Activated CD8-positive, alpha-beta memory T cell treated with anti-CD3 and anti-CD28 coated beads for 1 hour (primary cell): Measurements from ENCODE around the gene IL6.
"Not testable (repeated sequence)": the region's sequence is repeated elsewhere in the genome, so short reads cannot be mapped to it uniquely, and the experiment has no call there.

Source experiments
- DNase-seq, 2 donors: peaks; one replicate each; pipeline ENCODE4 v3.0.0-alpha.2; 2020; ENCODE audit warnings: low read depth in 1 of 2; ENCODE audit errors: extremely low read depth in 1 of 2

IL6 gene

DNA sequence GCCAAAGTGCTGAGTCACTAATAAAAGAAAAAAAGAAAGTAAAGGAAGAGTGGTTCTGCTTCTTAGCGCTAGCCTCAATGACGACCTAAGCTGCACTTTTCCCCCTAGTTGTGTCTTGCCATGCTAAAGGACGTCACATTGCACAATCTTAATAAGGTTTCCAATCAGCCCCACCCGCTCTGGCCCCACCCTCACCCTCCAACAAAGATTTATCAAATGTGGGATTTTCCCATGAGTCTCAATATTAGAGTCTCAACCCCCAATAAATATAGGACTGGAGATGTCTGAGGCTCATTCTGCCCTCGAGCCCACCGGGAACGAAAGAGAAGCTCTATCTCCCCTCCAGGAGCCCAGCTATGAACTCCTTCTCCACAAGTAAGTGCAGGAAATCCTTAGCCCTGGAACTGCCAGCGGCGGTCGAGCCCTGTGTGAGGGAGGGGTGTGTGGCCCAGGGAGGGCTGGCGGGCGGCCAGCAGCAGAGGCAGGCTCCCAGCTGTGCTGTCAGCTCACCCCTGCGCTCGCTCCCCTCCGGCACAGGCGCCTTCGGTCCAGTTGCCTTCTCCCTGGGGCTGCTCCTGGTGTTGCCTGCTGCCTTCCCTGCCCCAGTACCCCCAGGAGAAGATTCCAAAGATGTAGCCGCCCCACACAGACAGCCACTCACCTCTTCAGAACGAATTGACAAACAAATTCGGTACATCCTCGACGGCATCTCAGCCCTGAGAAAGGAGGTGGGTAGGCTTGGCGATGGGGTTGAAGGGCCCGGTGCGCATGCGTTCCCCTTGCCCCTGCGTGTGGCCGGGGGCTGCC, at the start of gene IL6:
Gene IL6 (plus strand): TSS at position 294 of the 807 bp plus-strand sequence. CDS start 63 bp downstream, at position 357.
- no peak for DNase-seq

DNA sequence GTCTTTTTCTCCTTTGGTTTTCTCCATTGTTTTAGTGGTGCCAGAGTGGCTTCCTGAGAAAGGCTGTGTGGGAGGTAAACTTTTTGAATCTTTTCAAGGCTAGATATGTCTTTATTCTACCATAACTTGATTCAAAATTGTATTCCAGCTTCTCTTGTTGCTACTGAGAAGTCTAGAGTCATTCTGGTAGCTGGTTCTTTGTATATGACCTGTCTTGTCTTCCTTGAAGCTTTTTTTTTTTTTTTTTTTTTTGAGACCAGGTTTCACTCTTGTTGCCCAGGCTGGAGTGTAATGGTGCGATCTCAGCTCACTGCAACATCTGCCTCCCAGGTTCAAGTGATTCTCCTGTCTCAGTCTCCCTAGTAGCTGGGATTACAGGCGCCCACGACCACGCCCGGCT, 49.7 kb upstream of the IL6 start:
- not testable (repeated sequence) for DNase-seq

DNA sequence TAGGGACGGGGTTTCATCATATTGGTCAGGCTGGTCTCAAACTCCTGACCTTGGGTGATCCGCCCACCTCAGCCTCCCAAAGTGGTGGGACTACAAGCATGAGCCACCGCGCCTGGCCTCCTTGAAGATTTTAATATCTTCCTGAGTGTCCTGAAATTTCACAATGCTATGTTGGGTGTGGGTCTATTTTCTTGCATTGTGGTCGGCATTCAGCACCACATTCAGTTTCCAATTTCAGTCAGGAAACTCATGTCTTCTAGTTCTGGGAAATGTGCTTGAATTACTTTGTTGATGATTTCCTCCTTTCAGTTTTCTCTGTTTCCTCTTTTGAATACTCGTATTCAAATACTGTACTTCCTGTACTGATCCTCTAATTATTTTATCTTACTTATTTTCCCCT, 49.3 kb upstream of the IL6 start:
- no peak for DNase-seq

DNA sequence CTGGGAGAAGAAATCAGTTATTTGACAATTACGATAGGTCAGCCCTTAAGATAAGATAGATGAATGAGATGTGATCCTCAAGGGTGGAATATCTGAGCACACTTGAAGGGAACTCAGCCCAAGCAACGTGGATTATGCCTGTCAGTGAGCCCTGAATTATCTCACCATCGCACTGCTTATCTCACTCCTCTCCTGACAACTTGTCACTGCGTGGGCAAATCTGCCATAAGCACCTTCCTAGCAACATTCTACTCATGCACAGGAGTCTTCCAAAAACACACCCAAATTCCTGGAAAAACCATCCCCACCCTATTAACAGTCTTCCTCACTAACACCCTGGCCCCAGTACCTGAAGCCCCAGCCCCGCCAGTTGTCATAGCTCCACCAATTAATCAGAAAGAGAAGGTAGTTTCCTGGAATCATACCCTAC, 46.5 kb upstream of the IL6 start:
- no peak for DNase-seq

DNA sequence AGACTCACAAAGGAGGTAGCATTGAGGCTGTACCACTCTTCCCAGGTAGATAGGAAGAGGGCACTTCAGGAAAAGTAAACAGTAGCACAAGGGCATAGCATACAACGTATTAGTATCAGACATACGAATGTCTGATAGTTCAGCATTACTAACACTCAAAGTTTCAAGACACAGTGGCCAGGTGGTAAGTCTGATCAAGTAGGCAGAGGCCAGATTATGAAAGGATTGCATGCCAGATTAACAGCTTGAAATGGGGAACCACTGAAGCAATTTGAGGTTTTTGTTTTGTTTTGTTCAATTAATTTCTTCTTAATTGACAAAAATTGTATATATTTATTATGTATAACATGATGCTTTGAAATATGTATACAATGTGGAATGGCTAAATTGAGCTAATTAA, 45.7 kb upstream of the IL6 start:
- no peak for DNase-seq

DNA sequence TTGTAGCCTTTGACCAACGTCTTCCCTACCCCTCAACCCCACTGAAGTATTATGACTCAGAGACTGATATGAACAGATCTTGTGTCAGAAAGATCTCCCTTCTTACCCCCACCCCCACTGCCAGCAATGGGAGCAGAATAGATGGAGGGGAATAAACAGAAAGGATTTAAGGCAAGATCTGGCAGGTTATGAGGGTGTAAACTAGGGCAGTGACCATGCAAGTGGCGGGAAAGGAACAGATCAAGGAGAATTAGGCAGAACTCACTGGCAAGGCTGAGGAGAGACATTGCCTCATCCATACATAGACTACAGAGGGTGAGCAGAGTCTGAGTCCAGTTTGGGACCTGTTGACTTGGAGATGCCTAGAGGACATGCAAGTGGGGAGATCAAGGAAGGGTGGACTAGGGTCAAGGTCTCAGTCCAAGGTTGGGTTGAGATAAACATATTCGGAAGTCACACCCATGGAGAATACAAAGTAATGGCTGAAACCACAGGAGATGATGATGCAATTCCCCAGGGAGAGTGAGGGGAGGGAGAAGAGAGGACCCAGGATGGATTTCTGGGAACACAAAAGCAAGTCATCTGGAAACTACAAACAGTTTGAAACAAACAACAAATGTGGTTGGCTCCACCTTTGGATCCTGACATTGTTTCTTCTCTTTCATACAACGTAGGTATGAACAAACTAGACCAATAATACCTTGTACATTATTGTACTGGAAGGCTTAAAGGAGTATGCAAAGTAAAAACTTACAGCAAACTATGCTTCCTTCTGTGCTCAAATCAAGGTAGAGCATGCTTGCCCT, 44.9 kb upstream of the IL6 start:
- no peak for DNase-seq

DNA sequence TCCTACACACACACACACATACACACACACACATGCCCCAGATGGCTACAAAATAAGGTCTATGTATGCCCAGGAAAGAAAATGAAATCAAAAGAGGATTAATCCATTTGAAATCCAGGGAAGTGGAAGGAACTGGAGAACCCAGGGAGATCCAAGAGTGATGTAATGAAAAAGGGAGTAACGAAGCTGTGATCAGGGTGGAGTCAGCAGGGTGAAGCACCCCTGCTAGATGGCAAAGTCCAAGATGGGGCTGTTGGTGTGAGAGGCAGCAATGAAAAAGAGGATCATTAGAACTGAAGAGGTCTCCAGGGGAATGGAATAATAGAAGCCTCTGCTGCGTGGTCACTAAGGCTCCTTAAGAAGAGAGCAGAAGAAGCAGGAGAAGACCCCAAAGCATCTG, 43.6 kb upstream of the IL6 start:
- DNase-seq, result no peak

DNA sequence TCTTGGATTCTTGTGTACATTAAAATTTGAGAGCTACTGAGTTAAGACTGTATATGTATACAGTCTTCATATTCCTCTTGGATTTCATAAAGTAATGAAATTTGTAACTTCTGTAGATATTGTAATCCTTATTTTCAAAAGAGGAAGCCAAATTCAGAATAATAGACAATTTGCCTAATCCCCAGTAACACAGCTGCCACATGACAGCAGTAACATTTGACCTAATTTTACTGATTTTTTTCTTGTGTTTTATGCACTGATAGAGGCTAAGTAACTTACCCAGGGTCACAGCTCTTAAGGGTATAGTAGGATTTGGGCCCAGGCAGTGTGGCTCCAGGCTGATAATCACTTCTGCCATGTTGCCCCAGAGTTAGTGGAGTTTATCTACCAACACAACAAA, 40.4 kb upstream of the IL6 start:
- DNase-seq, result no peak

DNA sequence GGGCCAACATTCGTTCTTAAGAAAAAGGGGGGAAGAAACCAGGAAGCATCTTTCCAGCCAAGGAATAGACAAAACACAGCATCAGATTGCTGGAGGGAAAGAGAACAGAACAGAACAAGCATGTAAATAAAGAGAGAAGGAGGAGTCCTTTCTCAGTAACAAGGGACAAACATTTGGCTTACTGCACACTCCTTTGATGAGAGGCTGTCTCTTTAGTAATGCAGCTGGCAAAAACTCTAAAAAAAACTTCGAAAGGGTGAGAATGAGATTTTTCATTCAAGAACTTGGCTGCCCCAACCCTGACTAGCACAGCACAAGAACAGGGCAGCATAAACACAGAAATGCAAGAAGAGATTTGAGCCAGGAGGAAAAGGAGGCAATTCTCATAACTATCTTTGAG, 38.9 kb upstream of the IL6 start:
- DNase-seq, result no peak

DNA sequence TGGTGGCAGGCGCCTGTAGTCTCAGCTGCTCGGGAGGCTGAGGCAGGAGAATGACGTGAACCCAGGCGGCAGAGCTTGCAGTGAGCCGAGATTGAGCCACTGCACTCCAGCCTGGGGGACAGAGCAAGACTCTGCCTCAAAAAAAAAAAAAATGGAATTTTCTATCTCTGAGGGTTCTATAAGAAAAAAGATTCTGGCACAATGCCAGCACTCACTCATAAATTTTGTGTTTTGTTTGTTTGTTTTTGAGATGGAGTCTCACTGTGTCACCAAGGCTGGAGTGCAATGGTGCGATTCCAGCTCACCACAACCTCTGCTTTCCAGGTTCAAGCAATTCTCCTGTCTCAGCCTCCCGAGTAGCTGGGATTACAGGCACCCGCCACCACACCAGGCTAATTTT, 38.1 kb upstream of the IL6 start:
- DNase-seq, result not testable (repeated sequence)

DNA sequence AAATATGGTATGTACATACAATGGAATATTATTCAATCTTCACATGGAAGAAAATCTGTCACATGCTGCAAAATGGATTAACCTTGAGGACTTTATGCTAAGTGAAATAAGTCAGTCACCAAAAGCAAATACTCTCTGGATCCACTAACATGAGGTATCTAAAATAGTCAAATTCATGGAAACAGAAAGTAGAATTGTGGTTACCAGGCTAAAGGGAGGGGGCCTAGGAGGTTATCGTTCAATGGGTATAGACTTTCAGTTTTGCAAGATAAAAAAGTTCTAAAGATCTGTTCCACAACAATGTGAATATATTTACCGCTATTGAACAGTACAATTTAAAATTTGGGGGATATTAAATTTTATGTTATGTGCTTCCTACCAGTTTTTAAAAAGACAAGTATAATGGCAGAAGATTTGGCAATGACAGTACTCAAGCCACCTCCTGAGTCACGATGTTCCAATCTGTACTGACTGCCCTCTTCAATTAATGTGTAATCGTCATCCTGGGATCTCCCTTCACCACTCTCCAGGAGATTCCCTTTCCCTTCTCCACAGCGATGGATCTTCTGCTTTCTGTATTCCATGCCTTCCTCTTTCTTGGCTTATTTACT, 32.3 kb upstream of the IL6 start:
- DNase-seq, result no peak

DNA sequence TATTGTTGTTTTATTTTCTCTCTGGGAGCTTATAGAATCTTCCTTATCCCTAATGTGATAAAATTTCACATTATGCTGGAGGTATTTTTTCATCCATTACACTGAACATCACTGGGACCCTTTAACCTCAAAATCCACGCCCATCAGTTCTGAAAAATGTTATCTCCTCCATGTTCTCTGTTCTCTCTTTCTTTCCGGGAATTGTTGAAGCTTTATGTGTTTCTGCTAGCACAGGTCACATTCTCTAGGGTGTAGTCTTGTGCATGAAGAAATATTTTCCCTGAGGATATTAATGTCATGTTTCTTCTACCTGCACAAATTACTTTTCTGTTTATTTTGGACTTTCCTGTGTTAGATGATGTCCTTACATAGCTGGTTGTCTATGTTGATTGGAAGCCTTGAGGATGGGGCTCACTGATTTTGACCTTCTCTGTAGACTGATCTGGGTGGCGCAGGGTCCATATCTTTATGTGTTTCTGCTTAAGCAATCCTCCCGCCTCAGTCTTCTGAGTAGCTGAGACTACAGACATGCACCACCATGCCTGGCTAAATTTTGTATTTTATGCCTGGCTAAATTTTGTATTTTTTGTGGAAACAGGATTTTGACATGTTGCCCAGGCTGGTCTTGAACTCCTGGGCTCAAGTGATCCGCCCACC, 31.4 kb upstream of the IL6 start:
- no peak for DNase-seq

DNA sequence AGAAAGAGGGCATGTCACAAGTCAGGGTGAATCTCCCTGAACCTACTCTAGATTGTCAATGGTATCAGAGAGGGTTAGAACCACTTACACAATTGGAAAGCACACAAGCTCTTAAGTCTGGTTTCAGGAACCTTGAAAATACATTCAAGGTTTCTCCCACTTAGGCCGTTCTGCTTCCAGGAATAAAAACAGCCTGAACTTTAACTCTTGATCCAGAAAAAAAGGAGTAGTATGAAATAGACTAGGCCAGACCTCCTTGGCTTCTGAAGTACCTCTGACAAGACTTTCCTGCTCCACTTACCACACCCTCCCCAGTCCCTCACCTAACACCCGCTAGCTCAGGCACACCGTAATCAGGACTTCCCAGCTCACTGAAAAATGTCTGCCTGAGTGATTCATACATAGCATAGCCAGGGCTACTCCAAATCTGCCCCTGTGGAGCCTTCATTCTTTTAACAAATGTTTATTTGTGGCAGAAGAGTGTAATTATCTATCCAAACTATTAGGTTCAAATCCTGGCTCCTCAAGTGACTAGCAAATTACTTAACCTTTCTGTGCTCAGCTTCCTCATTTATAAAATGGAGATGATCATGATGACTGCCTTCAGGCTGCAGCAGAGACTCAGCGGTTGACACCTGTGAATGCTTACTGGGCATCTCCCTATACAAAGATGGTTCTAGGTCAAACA, 30.3 kb upstream of the IL6 start:
- no peak for DNase-seq

DNA sequence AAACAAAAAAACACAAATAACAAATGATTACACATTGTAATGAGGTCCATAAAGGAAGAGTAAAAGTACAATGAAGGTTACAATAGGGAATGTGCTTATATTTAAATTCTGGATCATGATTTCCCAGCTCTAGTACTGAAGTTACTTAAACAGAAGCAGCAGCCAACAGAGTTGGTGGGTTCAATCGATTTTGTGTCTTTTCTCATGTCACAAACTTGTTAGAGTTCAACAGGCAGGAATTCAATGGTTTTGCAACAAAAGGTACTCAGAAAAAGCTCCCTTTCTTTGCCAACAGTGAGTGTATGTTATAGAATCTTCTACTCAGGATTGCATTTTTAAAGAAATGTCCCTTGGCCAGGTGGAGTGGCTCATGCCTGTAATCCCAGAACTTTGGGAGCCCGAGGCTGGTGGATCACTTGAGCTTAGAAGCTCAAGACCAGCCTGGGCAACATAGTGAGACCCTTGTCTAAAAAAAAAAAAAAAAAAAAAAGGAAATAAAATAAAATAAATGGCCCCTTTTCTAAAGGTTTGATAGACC, 29.6 kb upstream of the IL6 start:
- no peak for DNase-seq

DNA sequence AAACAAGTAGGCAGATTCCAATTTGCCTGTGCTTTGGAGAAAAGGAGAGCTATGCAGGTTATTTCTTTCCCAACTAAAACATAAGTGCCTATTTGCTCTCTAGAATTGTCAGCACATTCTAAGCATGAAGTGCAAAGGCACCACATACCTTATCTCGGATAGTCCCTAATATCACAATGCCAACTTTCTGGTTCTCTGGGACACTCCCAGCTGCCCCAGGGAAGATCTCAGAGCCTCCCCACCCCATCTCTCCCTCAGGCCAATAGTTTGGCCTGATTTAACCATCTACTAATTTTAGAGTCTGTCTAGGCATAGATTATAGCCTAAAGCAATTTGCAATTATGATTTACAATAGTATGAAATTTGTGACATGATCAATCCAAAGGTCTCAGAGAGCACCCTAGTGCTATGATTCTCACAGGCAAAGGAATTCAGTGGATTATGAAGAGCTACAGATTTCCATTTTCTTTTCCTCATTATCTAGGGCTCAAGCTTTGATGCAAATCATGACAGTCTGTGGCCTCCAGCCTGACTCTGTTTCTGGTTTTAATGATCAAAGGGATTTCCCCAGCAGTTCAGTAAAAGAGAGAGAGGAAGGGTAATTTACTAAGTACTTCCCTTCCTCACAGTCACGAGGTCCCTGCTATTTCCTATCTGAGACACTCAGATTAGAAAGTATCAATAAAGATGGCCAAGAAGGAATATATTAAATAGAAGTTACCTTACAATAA, 29.0 kb upstream of the IL6 start:
- DNase-seq, result no peak

DNA sequence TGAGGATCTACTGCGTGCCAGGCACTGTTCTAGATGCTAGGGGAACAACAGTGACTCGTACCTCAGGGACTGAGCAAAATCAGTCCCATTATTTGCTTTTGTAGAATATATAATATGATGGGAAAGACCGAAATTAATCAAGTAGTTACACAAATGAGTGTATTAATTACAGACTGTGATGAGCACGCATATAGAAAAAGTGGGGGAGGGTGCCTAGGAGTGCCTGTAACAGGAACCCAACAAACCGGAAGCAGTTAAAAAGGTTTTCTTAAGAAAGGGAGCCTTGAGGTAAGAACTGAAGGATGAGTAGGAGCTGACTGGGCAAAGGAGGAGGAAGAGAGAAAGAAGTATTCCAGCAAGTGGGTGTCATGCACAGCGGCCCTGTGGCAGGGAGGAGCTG, 28.2 kb upstream of the IL6 start:
- DNase-seq, result no peak

DNA sequence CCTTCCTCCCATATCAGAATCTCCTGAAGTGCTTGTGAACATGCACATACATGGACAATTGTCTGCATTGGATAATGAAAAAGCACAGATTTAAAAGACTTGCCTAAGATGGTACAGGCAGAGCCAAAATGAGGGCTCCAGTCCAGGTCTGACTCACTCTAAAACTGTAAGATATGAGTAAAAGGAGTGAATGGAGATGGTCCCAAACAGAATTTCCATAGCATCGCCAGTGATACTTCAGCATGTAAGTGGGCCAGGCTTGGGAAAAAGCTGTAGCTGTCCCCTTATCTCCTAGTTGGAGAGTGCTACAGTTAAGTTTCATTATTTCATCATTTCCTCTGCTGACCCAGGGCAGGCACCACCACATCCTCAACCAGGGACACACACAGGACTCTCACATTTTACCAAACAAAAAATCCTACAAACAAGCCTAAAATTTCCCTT, 26.4 kb upstream of the IL6 start:
- no peak for DNase-seq

DNA sequence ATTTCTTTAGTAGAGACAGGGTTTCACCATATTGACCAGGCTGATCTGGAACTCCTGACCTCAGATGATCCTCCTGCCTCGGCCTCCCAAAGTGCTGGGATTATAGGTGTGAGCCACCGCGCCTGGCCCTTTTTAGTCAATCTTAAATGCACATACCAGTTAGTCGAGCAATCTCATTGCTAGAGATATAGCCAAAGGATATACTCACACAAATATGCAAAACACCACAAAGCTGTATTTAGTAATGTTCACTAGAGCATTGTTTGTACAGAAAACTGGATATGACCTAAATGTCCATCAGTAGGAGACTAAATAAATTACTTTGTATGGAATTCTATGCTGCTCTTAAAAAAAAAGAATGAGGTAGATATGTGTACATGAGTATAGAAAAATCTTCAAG, 24.5 kb upstream of the IL6 start:
- DNase-seq, result no peak

DNA sequence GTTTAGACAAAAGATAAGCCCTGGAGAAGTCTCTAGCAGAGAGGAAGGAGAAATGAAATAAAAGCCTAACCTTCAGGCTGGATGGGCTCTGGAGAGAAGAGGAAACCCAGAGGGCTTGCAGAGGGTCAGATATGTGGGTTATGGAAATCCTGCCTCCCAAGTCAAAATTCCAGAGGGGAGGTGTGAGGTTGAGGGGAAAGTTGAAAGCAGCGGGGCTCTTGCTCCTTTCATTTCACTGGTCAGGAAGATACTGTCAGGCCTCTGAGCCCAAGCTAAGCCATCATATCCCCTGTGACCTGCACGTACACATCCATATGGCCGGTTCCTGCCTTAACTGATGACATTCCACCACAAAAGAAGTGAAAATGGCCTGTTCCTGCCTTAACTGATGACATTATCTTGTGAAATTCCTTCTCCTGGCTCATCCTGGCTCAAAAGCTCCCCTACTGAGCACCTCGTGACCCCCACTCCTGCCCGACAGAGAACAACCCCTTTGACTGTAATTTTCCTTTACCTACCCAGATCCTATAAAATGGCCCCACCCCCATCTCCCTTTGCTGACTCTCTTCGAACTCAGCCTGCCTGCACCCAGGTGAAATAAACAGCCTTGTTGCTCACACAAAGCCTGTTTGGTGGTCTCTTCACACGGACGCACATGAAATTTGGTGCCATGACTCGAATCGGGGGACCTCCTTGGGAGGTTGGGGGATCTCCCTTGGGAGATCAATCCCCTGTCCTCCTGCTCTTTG, 23.7 kb upstream of the IL6 start:
- not testable (repeated sequence) for DNase-seq
